ENCODE measurements around the gene SIL1.

The SIL1 gene

DNA sequence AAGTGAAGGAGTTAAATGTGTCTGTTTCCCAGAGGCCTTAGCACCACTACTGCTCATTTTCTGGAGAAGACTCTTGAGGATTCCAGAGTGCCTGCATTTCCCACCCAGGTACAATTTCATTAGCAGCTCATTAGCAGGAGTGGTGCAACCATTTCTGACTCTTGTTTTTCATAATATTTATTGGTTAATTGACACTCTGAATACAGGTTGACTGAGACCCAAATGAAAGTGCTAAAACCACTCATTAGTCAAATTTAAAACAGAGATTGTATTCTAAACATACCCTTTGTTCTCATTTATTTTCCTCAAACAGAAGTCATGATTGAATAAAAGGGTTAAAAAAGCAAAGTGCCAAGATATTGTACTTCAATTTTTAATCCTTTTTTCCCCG lies 134.5 kb downstream of the SIL1 start:
- TF ChIP-seq EGR1 (IDR thresholded peaks at IDR 0.05): no peak
- TF ChIP-seq YY1 (IDR thresholded peaks at IDR 0.05; ENCODE audit: low read depth): no peak
- TF ChIP-seq TAF1 (IDR thresholded peaks at IDR 0.05; ENCODE audit: low read depth): no peak
- TF ChIP-seq, protein P1, sequence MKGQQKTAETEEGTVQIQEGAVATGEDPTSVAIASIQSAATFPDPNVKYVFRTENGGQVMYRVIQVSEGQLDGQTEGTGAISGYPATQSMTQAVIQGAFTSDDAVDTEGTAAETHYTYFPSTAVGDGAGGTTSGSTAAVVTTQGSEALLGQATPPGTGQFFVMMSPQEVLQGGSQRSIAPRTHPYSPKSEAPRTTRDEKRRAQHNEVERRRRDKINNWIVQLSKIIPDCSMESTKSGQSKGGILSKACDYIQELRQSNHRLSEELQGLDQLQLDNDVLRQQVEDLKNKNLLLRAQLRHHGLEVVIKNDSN (IDR thresholded peaks at IDR 0.05): no peak
- TF ChIP-seq EP300 (IDR thresholded peaks at IDR 0.05; ENCODE audit: borderline replicate concordance): no peak
- TF ChIP-seq RAD21 (IDR thresholded peaks at IDR 0.05; ENCODE audit: low read depth): no peak
- no peak for TF ChIP-seq NFIC (IDR thresholded peaks at IDR 0.05)

DNA sequence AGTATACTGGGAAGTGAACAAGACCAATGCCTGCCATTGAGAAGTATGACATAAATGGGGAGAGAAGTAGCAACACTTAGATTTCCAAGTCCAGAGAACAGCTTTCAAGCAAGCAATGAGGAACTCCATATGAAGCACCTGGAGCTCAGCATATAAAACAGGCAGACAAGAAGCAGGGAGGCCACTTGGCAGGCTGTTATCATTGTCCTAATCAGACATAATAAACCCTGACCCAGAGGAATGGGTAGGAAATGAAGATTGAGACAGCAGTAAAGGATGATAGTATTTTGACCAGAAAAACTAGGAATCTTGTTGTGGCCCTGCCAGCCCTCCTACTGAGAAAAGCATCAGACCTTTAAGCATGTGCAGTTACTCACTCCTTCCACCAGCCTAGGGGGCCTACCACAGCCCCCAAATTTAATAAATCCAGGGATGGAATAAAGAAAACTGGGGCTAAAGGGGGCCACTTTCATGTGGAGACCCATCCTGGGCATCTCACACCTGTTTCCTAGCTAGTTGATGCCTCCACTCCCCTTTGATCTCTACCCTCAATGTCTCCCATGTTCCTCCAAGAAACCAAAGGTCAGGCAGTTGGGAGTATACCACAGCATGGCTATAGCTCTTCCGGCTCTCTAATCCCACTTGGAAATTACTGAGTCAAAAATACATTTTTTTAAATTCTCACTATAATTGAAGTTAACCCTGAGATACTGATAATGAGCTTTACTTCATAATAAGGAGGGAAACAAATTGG lies 135.1 kb downstream of the SIL1 start:
- TF ChIP-seq TEAD4 (IDR thresholded peaks at IDR 0.05) (no peak), RAD21 (IDR thresholded peaks at IDR 0.05; ENCODE audit: low read depth) (no peak), EP300 (IDR thresholded peaks at IDR 0.05; ENCODE audit: borderline replicate concordance) (no peak), CEBPB (IDR thresholded peaks at IDR 0.05) (no peak)
- TF ChIP-seq, protein P2, sequence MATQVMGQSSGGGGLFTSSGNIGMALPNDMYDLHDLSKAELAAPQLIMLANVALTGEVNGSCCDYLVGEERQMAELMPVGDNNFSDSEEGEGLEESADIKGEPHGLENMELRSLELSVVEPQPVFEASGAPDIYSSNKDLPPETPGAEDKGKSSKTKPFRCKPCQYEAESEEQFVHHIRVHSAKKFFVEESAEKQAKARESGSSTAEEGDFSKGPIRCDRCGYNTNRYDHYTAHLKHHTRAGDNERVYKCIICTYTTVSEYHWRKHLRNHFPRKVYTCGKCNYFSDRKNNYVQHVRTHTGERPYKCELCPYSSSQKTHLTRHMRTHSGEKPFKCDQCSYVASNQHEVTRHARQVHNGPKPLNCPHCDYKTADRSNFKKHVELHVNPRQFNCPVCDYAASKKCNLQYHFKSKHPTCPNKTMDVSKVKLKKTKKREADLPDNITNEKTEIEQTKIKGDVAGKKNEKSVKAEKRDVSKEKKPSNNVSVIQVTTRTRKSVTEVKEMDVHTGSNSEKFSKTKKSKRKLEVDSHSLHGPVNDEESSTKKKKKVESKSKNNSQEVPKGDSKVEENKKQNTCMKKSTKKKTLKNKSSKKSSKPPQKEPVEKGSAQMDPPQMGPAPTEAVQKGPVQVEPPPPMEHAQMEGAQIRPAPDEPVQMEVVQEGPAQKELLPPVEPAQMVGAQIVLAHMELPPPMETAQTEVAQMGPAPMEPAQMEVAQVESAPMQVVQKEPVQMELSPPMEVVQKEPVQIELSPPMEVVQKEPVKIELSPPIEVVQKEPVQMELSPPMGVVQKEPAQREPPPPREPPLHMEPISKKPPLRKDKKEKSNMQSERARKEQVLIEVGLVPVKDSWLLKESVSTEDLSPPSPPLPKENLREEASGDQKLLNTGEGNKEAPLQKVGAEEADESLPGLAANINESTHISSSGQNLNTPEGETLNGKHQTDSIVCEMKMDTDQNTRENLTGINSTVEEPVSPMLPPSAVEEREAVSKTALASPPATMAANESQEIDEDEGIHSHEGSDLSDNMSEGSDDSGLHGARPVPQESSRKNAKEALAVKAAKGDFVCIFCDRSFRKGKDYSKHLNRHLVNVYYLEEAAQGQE (IDR thresholded peaks at IDR 0.05; ENCODE audit: low read depth): no peak
- TF ChIP-seq, protein P3, sequence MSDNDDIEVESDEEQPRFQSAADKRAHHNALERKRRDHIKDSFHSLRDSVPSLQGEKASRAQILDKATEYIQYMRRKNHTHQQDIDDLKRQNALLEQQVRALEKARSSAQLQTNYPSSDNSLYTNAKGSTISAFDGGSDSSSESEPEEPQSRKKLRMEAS (IDR thresholded peaks at IDR 0.05): no peak

DNA sequence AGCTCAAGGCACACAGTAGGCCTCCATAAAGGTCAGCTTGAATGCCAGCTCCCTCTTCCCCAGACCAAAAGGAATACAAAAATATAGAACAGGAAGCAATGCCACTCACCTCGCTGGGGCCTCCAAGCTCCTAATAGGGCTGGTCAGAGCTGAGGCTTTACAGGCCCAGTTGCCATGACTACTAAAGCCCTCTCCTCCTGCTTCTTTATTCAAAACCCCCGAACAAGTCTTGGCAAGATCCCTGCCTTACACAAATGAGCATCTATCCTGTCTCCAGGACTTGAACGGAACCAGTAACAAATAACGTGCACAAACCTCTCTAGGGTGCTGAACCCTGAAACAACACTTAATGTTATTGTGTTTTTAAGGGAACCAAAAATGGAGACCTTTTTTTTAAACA lies 136.3 kb downstream of the SIL1 start:
- no peak for TF ChIP-seq TCF12 (IDR thresholded peaks at IDR 0.05; ENCODE audit: low read depth)
- TF ChIP-seq, protein P3 (IDR thresholded peaks at IDR 0.05): no peak
- no peak for TF ChIP-seq TEAD4 (IDR thresholded peaks at IDR 0.05)
- no peak for TF ChIP-seq TAF1 (IDR thresholded peaks at IDR 0.05; ENCODE audit: low read depth)
- no peak for TF ChIP-seq EGR1 (IDR thresholded peaks at IDR 0.05)
- no peak for TF ChIP-seq YY1 (IDR thresholded peaks at IDR 0.05; ENCODE audit: low read depth)
- no peak for TF ChIP-seq NFIC (IDR thresholded peaks at IDR 0.05)
- no peak for TF ChIP-seq CEBPB (IDR thresholded peaks at IDR 0.05)
- TF ChIP-seq CREB1 (IDR thresholded peaks at IDR 0.05; ENCODE audit: low read depth): no peak
- no peak for TF ChIP-seq RAD21 (IDR thresholded peaks at IDR 0.05; ENCODE audit: low read depth)
- TF ChIP-seq, protein P2 (IDR thresholded peaks at IDR 0.05; ENCODE audit: low read depth): no peak
- TF ChIP-seq EP300 (IDR thresholded peaks at IDR 0.05; ENCODE audit: borderline replicate concordance): no peak
- no peak for TF ChIP-seq FOXM1 (IDR thresholded peaks at IDR 0.05; ENCODE audit: borderline replicate concordance, low read depth)
- no peak for TF ChIP-seq ZBTB7A (IDR thresholded peaks at IDR 0.05; ENCODE audit: low read depth)
- TF ChIP-seq, protein P1 (IDR thresholded peaks at IDR 0.05): no peak

DNA sequence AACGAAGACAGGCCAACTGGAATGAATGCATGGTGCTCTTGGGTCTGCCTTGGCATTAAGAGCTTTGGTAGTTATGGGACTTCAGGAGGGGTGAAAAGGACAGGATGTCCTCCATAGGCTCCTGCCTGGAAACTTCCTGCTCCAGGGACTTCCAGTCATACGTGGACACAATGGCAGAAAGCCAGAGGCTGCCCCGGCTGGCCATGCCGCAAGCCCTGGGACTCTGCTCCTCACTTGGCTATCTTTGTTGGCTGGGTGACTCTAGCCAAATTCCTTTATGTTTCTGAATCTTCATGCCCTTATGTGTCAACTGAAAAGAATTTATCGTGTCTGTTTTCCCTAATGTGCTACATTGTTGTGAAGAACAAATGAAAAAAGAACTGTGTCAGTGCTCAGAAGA lies 136.9 kb downstream of the SIL1 start:
- TF ChIP-seq, protein P2 (IDR thresholded peaks at IDR 0.05; ENCODE audit: low read depth): no peak
- TF ChIP-seq RAD21 (IDR thresholded peaks at IDR 0.05; ENCODE audit: low read depth): no peak
- TF ChIP-seq, protein P1 (IDR thresholded peaks at IDR 0.05): no peak
